H1 (cell line): ENCODE measurements around the gene SIGLEC6. TPM values are rescaled to one million over a fixed set of nuclear protein-coding genes. Genes with fewer than 3 reads are reported as not detected.

Experiments used
- BRCA1 ChIP-seq: IDR thresholded peaks from 2 replicates; pipeline ENCODE4 v1.6.1; 2012; ENCODE audit warnings: low read depth, low read length, improper control_type of control experiment
- TBP ChIP-seq: IDR thresholded peaks from 2 replicates; pipeline ENCODE4 v1.6.1; 2011; ENCODE audit warnings: low read depth, low read length, improper control_type of control experiment
- ZNF274 ChIP-seq: IDR thresholded peaks from 2 replicates; pipeline ENCODE4 v1.7.0; 2012; ENCODE audit warnings: low read length, borderline replicate concordance; ENCODE audit errors: extremely low read depth
- polyA plus RNA-seq, 7 experiments: library from polyadenylated mRNA; depleted of rRNA in 3 of 7; stranded (reverse) in 5 of 7; unstranded in 2 of 7; fragments of >200 nt in 5 of 7; fragments of 200-250 nt in 2 of 7; gene quantifications; 1 replicate in 5 of 7; 2 replicates in 1 of 7; 4 replicates in 1 of 7; pipeline versions ENCODE4 v1.2.1 to v1.2.3, GENCODE V29; 2011 to 2013; ENCODE audit warnings: missing spikeins in 2 of 7, mixed read lengths in 2 of 7
- total RNA-seq: library from RNA; stranded (reverse); fragmentation: NEBNext Ultra II Directional; extraction: Animal tissue kit (Norgen Biotek cat#: 25700); gene quantifications from 2 replicates; pipeline ENCODE4 v1.2.1, GENCODE V29; 2021
- TF ChIP-seq, protein P1 (sequence below): IDR thresholded peaks from 2 replicates; pipeline ENCODE4 v1.6.1; 2012; ENCODE audit warnings: inconsistent platforms

SIGLEC6 gene
- total and polyA plus RNA-seq, 2 of the 8 experiments (the other 6 are each of a cell fraction or from before 2014, with no cell fraction given): 0.05 TPM; not detected in 1

- TF ChIP-seq ZNF274 (no peak), BRCA1 (no peak), TBP (no peak)
- TF ChIP-seq, protein P1, sequence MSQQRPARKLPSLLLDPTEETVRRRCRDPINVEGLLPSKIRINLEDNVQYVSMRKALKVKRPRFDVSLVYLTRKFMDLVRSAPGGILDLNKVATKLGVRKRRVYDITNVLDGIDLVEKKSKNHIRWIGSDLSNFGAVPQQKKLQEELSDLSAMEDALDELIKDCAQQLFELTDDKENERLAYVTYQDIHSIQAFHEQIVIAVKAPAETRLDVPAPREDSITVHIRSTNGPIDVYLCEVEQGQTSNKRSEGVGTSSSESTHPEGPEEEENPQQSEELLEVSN: no peak
These were observed 55.3 kb downstream of the SIGLEC6 start (continued) for GRCh38 chr19:51476164-51476563.
